ENCODE data around the gene STAB1. TPM values are rescaled to one million over a fixed set of nuclear protein-coding genes. Genes with fewer than 3 reads are reported as not detected.

Gene STAB1
- total and polyA plus RNA-seq, 2 of the 13 experiments (the other 11 are each of a cell fraction or from before 2014, with no cell fraction given), result 0.09 to 0.34 TPM

DNA sequence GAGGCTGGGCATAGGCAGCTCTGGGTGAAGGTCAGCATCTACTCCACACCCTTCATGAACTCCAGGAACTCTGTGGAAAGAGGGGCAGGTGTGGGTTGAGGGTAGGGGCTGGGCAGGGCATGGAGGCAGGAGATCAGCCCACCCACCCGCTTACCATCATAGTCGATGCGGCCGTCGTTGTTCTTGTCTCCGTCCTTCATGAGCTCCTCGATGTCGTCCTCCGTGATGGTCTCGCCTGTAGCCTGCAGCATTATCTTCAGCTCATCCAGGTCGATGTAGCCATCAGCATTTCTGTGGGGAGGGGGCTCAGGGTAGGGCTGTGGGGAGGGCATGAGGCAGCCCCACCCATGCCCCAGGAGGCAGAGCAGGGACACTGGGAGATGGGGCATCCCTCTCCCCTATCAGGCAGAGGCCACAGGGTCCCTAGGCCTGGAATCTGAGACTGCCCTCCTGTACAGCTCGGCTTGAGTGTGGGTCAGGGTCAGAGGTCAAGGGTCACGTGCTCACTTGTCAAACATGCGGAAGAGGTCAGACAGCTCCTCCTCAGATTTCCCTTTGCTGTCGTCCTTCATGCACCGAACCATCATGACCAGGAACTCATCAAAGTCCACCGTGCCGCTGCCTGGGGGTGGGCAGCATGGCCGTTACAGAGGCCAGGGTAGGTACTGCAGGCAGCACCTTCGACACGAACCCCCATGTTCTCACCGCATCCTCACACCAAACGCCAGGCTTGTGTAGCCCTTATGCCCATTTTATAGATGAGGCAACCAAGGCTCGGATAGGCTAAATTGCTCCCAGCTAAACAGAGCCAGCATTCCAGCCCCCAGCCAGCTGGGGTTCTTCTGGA, 43.7 kb upstream of the STAB1 start (continued):
- TF ChIP-seq, protein P1, sequence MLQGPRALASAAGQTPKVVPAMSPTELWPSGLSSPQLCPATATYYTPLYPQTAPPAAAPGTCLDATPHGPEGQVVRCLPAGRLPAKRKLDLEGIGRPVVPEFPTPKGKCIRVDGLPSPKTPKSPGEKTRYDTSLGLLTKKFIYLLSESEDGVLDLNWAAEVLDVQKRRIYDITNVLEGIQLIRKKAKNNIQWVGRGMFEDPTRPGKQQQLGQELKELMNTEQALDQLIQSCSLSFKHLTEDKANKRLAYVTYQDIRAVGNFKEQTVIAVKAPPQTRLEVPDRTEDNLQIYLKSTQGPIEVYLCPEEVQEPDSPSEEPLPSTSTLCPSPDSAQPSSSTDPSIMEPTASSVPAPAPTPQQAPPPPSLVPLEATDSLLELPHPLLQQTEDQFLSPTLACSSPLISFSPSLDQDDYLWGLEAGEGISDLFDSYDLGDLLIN (CRISPR knock-in tag; IDR thresholded peaks at IDR 0.05; ENCODE audit: borderline replicate concordance), result no peak
- TF ChIP-seq HMGXB4 (CRISPR knock-in tag; IDR thresholded peaks at IDR 0.05; ENCODE audit: borderline replicate concordance in 1 of 2, low read depth in 1 of 2) (no peak), ZNF629 (CRISPR knock-in tag; conservative IDR thresholded peaks at IDR 0.05) (peak; percentile 97), REXO4 (CRISPR knock-in tag; IDR thresholded peaks at IDR 0.05; ENCODE audit: borderline replicate concordance) (no peak), RFX3 (CRISPR knock-in tag; IDR thresholded peaks at IDR 0.05) (no peak), GPN1 (CRISPR knock-in tag; IDR thresholded peaks at IDR 0.05; ENCODE audit: borderline replicate concordance) (no peak), ZNF792 (CRISPR knock-in tag; IDR thresholded peaks at IDR 0.05) (no peak), NFE2L1 (CRISPR knock-in tag; IDR thresholded peaks at IDR 0.05; ENCODE audit: borderline replicate concordance) (no peak), ZNF879 (CRISPR knock-in tag; IDR thresholded peaks at IDR 0.05) (no peak), HMGXB3 (CRISPR knock-in tag; IDR thresholded peaks at IDR 0.05; ENCODE audit: borderline replicate concordance) (no peak), GATAD1 (CRISPR knock-in tag; IDR thresholded peaks at IDR 0.05) (no peak), NFE2 (CRISPR knock-in tag; IDR thresholded peaks at IDR 0.05) (no peak), TEAD3 (CRISPR knock-in tag; optimal IDR thresholded peaks at IDR 0.05; ENCODE audit: borderline replicate concordance) (peak; percentile 75), ZNF605 (CRISPR knock-in tag; IDR thresholded peaks at IDR 0.05) (no peak; the same call in 1 of the 2 replicates), MIER2 (CRISPR knock-in tag; IDR thresholded peaks at IDR 0.05) (no peak), PRMT3 (CRISPR knock-in tag; IDR thresholded peaks at IDR 0.05; ENCODE audit: borderline replicate concordance, low read depth) (no peak)
- TF ChIP-seq, protein P2, sequence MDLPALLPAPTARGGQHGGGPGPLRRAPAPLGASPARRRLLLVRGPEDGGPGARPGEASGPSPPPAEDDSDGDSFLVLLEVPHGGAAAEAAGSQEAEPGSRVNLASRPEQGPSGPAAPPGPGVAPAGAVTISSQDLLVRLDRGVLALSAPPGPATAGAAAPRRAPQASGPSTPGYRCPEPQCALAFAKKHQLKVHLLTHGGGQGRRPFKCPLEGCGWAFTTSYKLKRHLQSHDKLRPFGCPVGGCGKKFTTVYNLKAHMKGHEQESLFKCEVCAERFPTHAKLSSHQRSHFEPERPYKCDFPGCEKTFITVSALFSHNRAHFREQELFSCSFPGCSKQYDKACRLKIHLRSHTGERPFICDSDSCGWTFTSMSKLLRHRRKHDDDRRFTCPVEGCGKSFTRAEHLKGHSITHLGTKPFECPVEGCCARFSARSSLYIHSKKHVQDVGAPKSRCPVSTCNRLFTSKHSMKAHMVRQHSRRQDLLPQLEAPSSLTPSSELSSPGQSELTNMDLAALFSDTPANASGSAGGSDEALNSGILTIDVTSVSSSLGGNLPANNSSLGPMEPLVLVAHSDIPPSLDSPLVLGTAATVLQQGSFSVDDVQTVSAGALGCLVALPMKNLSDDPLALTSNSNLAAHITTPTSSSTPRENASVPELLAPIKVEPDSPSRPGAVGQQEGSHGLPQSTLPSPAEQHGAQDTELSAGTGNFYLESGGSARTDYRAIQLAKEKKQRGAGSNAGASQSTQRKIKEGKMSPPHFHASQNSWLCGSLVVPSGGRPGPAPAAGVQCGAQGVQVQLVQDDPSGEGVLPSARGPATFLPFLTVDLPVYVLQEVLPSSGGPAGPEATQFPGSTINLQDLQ (CRISPR knock-in tag; IDR thresholded peaks at IDR 0.05), result no peak
- TF ChIP-seq, protein P3, sequence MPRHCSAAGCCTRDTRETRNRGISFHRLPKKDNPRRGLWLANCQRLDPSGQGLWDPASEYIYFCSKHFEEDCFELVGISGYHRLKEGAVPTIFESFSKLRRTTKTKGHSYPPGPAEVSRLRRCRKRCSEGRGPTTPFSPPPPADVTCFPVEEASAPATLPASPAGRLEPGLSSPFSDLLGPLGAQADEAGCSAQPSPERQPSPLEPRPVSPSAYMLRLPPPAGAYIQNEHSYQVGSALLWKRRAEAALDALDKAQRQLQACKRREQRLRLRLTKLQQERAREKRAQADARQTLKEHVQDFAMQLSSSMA (CRISPR knock-in tag; IDR thresholded peaks at IDR 0.05), result no peak

Data from HepG2 (cell line).